OCI-LY1 (cell line): ENCODE measurements around the gene DPM2.

Experiments
- H2AFZ ChIP-seq: fragments of 200-600 bp; sonication (generic), shearing (Covaris generic); 2 replicates; pipeline ENCODE4 v1.6.0; 2014; ENCODE audit warnings: antibody characterized with exemption, mild to moderate bottlenecking, low read length
- H3F3A ChIP-seq: fragments of 200-600 bp; sonication (generic), shearing (Covaris generic); 2 replicates; pipeline ENCODE4 v1.6.0; 2014; ENCODE audit warnings: mild to moderate bottlenecking, antibody characterized with exemption, low read length, moderate library complexity; ENCODE audit not compliant: insufficient read depth
- H3K27ac ChIP-seq: fragments of 200-600 bp; sonication (generic); 2 replicates; pipeline ENCODE4 v1.5.1; 2014; ENCODE audit warnings: low read length, mixed run types, mild to moderate bottlenecking, low read depth; ENCODE audit not compliant: poor library complexity, severe bottlenecking
- H3K27me3 ChIP-seq: fragments of 200-600 bp; sonication (generic); 2 replicates; pipeline ENCODE4 v1.6.0; 2014; ENCODE audit warnings: antibody characterized with exemption, mild to moderate bottlenecking, low read length, moderate library complexity; ENCODE audit not compliant: insufficient read depth
- H3K36me3 ChIP-seq: fragments of 200-600 bp; sonication (generic); 2 replicates; pipeline ENCODE4 v1.6.1; 2014; ENCODE audit warnings: mild to moderate bottlenecking, antibody characterized with exemption, low read length, moderate library complexity, mixed read lengths; ENCODE audit not compliant: insufficient read depth
- H3K4me1 ChIP-seq: fragments of 200-600 bp; sonication (generic); 2 replicates; pipeline ENCODE4 v1.5.1; 2014; ENCODE audit warnings: mild to moderate bottlenecking, low read length, moderate library complexity; ENCODE audit not compliant: insufficient read depth, severe bottlenecking
- H3K4me2 ChIP-seq: fragments of 200-600 bp; sonication (generic), shearing (Covaris generic); 2 replicates; pipeline ENCODE4 v1.6.1; 2014; ENCODE audit warnings: low read length
- H3K4me3 ChIP-seq: fragments of 200-600 bp; sonication (generic); 2 replicates; pipeline ENCODE4 v1.5.1; 2014; ENCODE audit warnings: low read length, low read depth, mild to moderate bottlenecking, mixed read lengths; ENCODE audit not compliant: poor library complexity, severe bottlenecking
- H3K79me2 ChIP-seq: fragments of 200-600 bp; shearing (Covaris generic); 2 replicates; pipeline ENCODE4 v1.6.1; 2016; ENCODE audit warnings: mixed run types, low read length, mixed read lengths; ENCODE audit not compliant: insufficient read depth
- H3K9ac ChIP-seq: fragments of 200-600 bp; sonication (generic), shearing (Covaris generic); 2 replicates; pipeline ENCODE4 v1.6.1; 2014; ENCODE audit warnings: mild to moderate bottlenecking, low read length, mixed read lengths
- H3K9me2 ChIP-seq: fragments of 200-600 bp; sonication (generic), shearing (Covaris generic); 2 replicates; pipeline ENCODE4 v1.6.1; 2014; ENCODE audit warnings: low read depth, mild to moderate bottlenecking, low read length, mixed read lengths
- H3K9me3 ChIP-seq: fragments of 200-600 bp; shearing (Covaris generic); 2 replicates; pipeline ENCODE4 v1.6.1; 2014; ENCODE audit warnings: low read length, mixed read lengths
- H4K20me1 ChIP-seq: fragments of 200-600 bp; sonication (generic), shearing (Covaris generic); 2 replicates; pipeline ENCODE4 v1.6.0; 2016; ENCODE audit warnings: mild to moderate bottlenecking, low read length; ENCODE audit not compliant: insufficient read depth
- CTCF ChIP-seq: fragments of 200-600 bp; sonication (generic), shearing (Covaris generic); IDR thresholded peaks from 2 replicates; pipeline ENCODE4 v1.5.1; 2017; ENCODE audit warnings: mild to moderate bottlenecking, antibody characterized with exemption, low read length, moderate library complexity, mixed read lengths
- EZH2 ChIP-seq: fragments of 200-600 bp; sonication (generic), shearing (Covaris generic); IDR thresholded peaks from 2 replicates; pipeline ENCODE4 v1.8.0; 2017; ENCODE audit warnings: borderline replicate concordance, mixed run types, mild to moderate bottlenecking, antibody characterized with exemption, low read length, moderate library complexity, mixed read lengths

Gene DPM2

GRCh38 chr9:127931092-127931881 is 6.4 kb downstream of the DPM2 start:
- peaks cover 48% of the 10 kb centered on the region for H3K4me1 ChIP-seq
- H4K20me1 ChIP-seq = no peaks in the 10 kb centered on the region
- H2AFZ ChIP-seq = no peak overlapping the region
- no peaks in the 10 kb centered on the region for H3K79me2 ChIP-seq
- peak overlapping the region; percentile 67 for H3K4me3 ChIP-seq
- no peaks in the 10 kb centered on the region for H3K9me2 ChIP-seq
- H3K4me2 ChIP-seq = peak overlapping the region; percentile 78
- no peak for TF ChIP-seq CTCF
- no peak for TF ChIP-seq EZH2
- no peak overlapping the region; the same call in 1 of the 2 replicates for H3K9ac ChIP-seq
- H3K27ac ChIP-seq = no peak overlapping the region
- H3K27me3 ChIP-seq = peaks cover 9% of the 10 kb centered on the region
- H3K9me3 ChIP-seq = no peaks in the 10 kb centered on the region
- peaks cover 22% of the 10 kb centered on the region for H3K36me3 ChIP-seq
- no peaks in the 10 kb centered on the region for H3F3A ChIP-seq

DNA sequence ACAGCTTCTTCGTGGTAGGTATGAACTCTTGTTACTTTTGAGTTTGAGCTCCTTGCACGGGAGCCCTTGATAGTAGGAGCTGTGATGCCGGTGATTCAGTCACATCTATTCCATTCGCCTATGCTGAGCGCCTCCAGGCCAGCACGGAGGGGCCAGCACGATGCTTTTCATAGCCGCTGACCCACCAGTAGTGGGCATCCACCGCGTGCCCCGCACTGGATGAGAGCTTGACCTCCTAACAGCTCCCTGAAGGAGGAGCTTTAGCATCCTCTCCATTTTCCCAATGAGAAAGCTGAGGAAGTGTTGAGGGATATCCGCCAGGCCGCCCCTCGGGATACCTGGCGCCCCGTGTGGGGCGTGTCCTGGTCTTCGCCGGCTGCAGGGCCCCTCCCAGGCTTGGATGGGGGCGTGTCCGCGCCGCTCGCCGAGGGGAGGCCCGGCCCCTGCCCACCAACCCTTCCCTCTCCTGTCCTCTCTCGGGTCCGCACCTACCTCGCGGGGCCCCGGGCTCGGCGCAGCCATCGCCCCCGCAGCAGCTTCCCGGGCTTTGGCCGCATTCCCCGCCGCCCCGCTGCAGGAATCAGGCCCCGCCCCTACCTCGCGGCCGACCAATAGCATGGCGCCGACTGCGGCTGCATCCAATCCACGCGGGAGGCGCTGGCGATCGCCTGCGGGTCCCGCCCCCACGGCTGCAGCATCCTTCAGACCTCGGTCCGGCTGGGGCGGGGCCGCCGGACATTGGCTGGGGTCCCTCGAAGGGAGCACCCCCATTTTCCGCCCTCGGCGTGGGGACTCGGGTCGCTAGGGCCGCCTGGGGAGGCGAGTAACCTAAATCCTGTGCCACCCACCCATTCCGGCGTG is 7.2 kb downstream of the DPM2 start, which contains the start of gene PIP5KL1:
PIP5KL1 (minus strand) TSS at position 547 of the 861 bp plus-strand sequence; CDS start at position 522, 25 bp downstream.
- H3F3A ChIP-seq = no peaks in the 10 kb centered on the region
- H3K27ac ChIP-seq = no peak within 1 kb of the TSS
- H3K4me1 ChIP-seq = peaks cover 40% of the 10 kb centered on the region
- no peak for TF ChIP-seq EZH2
- peak; percentile 19 for TF ChIP-seq CTCF
- peak within 1 kb of the TSS; percentile 78 for H3K4me2 ChIP-seq
- H3K9ac ChIP-seq = no peak within 1 kb of the TSS; the same call in 1 of the 2 replicates
- no peaks in the 10 kb centered on the region for H3K79me2 ChIP-seq
- peaks cover 13% of the 10 kb centered on the region for H3K36me3 ChIP-seq
- H3K4me3 ChIP-seq = peak within 1 kb of the TSS; percentile 67
- peaks cover 9% of the 10 kb centered on the region for H3K27me3 ChIP-seq
- no peaks in the 10 kb centered on the region for H4K20me1 ChIP-seq
- H2AFZ ChIP-seq = no peak within 1 kb of the TSS
- no peaks in the 10 kb centered on the region for H3K9me2 ChIP-seq
- no peaks in the 10 kb centered on the region for H3K9me3 ChIP-seq

DNA sequence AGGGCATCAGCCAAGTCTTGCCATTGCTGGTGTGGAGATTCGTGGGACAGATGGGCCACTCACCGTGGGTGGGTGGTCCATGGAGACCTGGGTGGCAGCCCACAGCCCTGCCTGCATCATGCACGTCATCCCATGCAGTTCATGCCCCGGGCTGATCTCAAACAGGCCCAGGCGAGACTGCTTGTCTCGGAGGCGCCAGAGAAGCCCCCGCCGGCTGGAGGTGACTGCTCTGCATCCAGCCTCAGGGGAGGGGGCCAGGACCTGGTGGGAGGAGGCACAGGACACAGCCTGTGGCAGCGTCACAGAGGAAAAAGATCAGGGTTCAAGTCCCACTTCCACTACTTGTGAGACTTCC is 8.1 kb downstream of the DPM2 start:
- no peak overlapping the region for H3K4me2 ChIP-seq
- H4K20me1 ChIP-seq = no peaks in the 10 kb centered on the region
- H3K9me2 ChIP-seq = no peaks in the 10 kb centered on the region
- H3K9ac ChIP-seq = no peak overlapping the region
- H3K27me3 ChIP-seq = peaks cover 9% of the 10 kb centered on the region
- H3K79me2 ChIP-seq = no peaks in the 10 kb centered on the region
- no peak overlapping the region for H2AFZ ChIP-seq
- peaks cover 37% of the 10 kb centered on the region for H3K4me1 ChIP-seq
- peaks cover 5% of the 10 kb centered on the region for H3K36me3 ChIP-seq
- no peaks in the 10 kb centered on the region for H3F3A ChIP-seq
- H3K9me3 ChIP-seq = no peaks in the 10 kb centered on the region
- no peak overlapping the region for H3K4me3 ChIP-seq
- no peak overlapping the region for H3K27ac ChIP-seq
- TF ChIP-seq CTCF (no peak), EZH2 (no peak)
